Stomach (tissue), 4 donors: ENCODE results near the gene ABCA13.

ENCODE experiments used
- POLR2A ChIP-seq, 4 donors: fragments of 450-650 bp; IDR thresholded peaks; one replicate each; pipeline ENCODE4 v1.6.1; 2016; ENCODE audit warnings: antibody characterized with exemption in 4 of 4, control low read depth in 2 of 4, mild to moderate bottlenecking in 1 of 4, moderate library complexity in 1 of 4
- TF ChIP-seq, protein P1 (sequence below), 7 experiments: fragments of 450-650 bp in 4 of 7; fragments of 200-600 bp in 3 of 7; sonication (generic) in 3 of 7; IDR thresholded peaks; one replicate each; pipeline ENCODE4 v1.5.1; 2016 to 2019; ENCODE audit warnings: antibody characterized with exemption in 7 of 7, control low read depth in 2 of 7, mild to moderate bottlenecking in 1 of 7

DNA sequence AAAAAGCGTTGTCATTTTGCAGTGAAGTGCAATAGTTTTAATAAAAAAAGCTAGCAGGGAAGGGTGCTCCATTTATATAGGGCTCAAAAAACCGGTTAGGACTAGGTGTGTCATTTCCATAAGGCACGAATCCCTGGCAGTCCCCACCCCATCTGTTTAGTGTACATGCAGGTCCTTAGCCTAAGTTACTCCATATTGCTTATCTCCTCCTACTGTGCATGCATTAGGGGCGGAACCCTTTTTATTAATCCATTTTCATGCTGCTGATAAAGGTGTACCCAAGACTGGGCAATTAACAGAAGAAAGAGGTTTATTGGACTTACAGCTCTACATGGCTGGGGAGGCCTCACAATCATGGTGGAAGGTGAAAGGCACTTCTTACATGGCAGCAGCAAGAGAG lies 301.4 kb downstream of the ABCA13 start:
- TF ChIP-seq, protein P1, sequence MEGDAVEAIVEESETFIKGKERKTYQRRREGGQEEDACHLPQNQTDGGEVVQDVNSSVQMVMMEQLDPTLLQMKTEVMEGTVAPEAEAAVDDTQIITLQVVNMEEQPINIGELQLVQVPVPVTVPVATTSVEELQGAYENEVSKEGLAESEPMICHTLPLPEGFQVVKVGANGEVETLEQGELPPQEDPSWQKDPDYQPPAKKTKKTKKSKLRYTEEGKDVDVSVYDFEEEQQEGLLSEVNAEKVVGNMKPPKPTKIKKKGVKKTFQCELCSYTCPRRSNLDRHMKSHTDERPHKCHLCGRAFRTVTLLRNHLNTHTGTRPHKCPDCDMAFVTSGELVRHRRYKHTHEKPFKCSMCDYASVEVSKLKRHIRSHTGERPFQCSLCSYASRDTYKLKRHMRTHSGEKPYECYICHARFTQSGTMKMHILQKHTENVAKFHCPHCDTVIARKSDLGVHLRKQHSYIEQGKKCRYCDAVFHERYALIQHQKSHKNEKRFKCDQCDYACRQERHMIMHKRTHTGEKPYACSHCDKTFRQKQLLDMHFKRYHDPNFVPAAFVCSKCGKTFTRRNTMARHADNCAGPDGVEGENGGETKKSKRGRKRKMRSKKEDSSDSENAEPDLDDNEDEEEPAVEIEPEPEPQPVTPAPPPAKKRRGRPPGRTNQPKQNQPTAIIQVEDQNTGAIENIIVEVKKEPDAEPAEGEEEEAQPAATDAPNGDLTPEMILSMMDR (IDR thresholded peaks at IDR 0.05) = no peak
- TF ChIP-seq POLR2A (IDR thresholded peaks at IDR 0.05) = no peak
